GM15510 (cell line): ENCODE results near the gene OSCP1.

Source experiments
- POLR2A ChIP-seq: IDR thresholded peaks from 3 replicates; pipeline ENCODE4 v1.6.1; 2011; ENCODE audit warnings: borderline replicate concordance; ENCODE audit not compliant: insufficient read length; ENCODE audit errors: extremely low read depth

The OSCP1 gene

GRCh38 chr1:36384542-36385409 lies 65.5 kb downstream of the OSCP1 start:
- no peak for TF ChIP-seq POLR2A

- no peak for TF ChIP-seq POLR2A
These were observed 67.0 kb downstream of the OSCP1 start for GRCh38 chr1:36383240-36383639.

- no peak for TF ChIP-seq POLR2A
These were observed 67.6 kb downstream of the OSCP1 start for GRCh38 chr1:36382669-36383068.

- TF ChIP-seq POLR2A = no peak
These were observed 68.0 kb downstream of the OSCP1 start for GRCh38 chr1:36382231-36382630.

GRCh38 chr1:36381405-36381804 lies 68.8 kb downstream of the OSCP1 start:
- TF ChIP-seq POLR2A = no peak

- no peak for TF ChIP-seq POLR2A
These were observed 69.5 kb downstream of the OSCP1 start for GRCh38 chr1:36380782-36381181.

GRCh38 chr1:36380143-36380619 lies 70.1 kb downstream of the OSCP1 start:
- TF ChIP-seq POLR2A = no peak

- no peak for TF ChIP-seq POLR2A
These were observed 72.3 kb downstream of the OSCP1 start for GRCh38 chr1:36377791-36378492.

GRCh38 chr1:36372617-36373016 lies 77.6 kb downstream of the OSCP1 start:
- no peak for TF ChIP-seq POLR2A

GRCh38 chr1:36369061-36369861 lies 81.0 kb downstream of the OSCP1 start:
- TF ChIP-seq POLR2A = no peak
